B cell (primary cell): ENCODE measurements around the gene LRRC61. TPM values are rescaled to one million over a fixed set of nuclear protein-coding genes. Genes with fewer than 3 reads are reported as not detected.

ENCODE experiments used
- ATAC-seq: fragments of 200-7000 bp; cut with Tn5 transposase; one replicate; pipeline ENCODE4 v1.10.0; 2021; ENCODE audit warnings: low read depth, mild to moderate bottlenecking, moderate number of reproducible peaks, moderate library complexity
- CTCF ChIA-PET: fragments of 350-600 bp; sonication (Branson Sonifier 250); formaldehyde crosslinking; loops from one replicate; lab custom pipeline; 2021; ENCODE audit warnings: antibody characterized with exemption, inconsistent platforms; lab: Charles Lee
- POLR2A ChIA-PET: fragments of 350-600 bp; sonication (Branson Sonifier 250); formaldehyde crosslinking; loops from one replicate; lab custom pipeline; 2021; ENCODE audit warnings: antibody characterized with exemption; lab: Charles Lee
- DNase-seq: peaks from one replicate; pipeline ENCODE4 v3.0.0; 2013
- H2AFZ ChIP-seq: 2 replicates; pipeline ENCODE4 v1.6.1; 2012; ENCODE audit warnings: mild to moderate bottlenecking, low read depth, low read length; ENCODE audit not compliant: insufficient read depth, poor library complexity, severe bottlenecking
- H3K27ac ChIP-seq, 2 donors: 1 replicate in 1 of 2; 2 replicates in 1 of 2; pipeline ENCODE4 v1.5.1; 2012 to 2013; ENCODE audit warnings: low read length in 2 of 2, mild to moderate bottlenecking in 2 of 2, moderate library complexity in 1 of 2
- H3K27me3 ChIP-seq, 4 experiments: fragments of 200-600 bp in 1 of 4; sonication (generic) in 1 of 4; replicated peaks in 1 of 4; 1 replicate in 2 of 4; 2 replicates in 2 of 4; pipeline versions ENCODE4 v1.6.1 to v1.7.0; 2013 to 2016; ENCODE audit warnings: low read length in 3 of 4, mild to moderate bottlenecking in 2 of 4, mixed read lengths in 1 of 4, moderate library complexity in 1 of 4; ENCODE audit not compliant: insufficient read depth in 4 of 4, control insufficient read depth in 3 of 4; ENCODE audit errors: control extremely low read depth in 1 of 4
- H3K36me3 ChIP-seq, 2 experiments: replicated peaks in 1 of 2; 1 replicate in 1 of 2; 2 replicates in 1 of 2; pipeline versions ENCODE4 v1.6.1 to v1.7.1; 2013; ENCODE audit warnings: low read length in 1 of 2; ENCODE audit not compliant: insufficient read depth in 2 of 2, control insufficient read depth in 1 of 2; ENCODE audit errors: control extremely low read depth in 1 of 2, extremely low read depth in 1 of 2
- H3K4me1 ChIP-seq, 2 donors: fragments of 200-600 bp in 1 of 2; sonication (generic) in 1 of 2; 1 replicate in 1 of 2; 2 replicates in 1 of 2; pipeline versions ENCODE4 v1.5.1 to v1.6.1; 2013 to 2017; ENCODE audit warnings: low read length in 2 of 2; ENCODE audit not compliant: control insufficient read depth in 2 of 2, insufficient read depth in 2 of 2
- H3K4me2 ChIP-seq: replicated peaks from 2 replicates; pipeline ENCODE3; 2012; ENCODE audit warnings: mild to moderate bottlenecking, low read depth, low read length; ENCODE audit not compliant: poor library complexity, severe bottlenecking
- H3K4me3 ChIP-seq, 5 experiments: fragments of 200-600 bp in 1 of 5; sonication (generic) in 1 of 5; 1 replicate in 3 of 5; 2 replicates in 2 of 5; pipeline versions ENCODE4 v1.5.1 to v1.7.0; 2011 to 2016; ENCODE audit warnings: low read length in 4 of 5, mild to moderate bottlenecking in 4 of 5, low read depth in 2 of 5, control low read depth in 1 of 5, moderate library complexity in 1 of 5; ENCODE audit not compliant: insufficient read depth in 1 of 5; ENCODE audit errors: control extremely low read depth in 1 of 5, extremely low read depth in 1 of 5
- H3K79me2 ChIP-seq: fragments of 200-600 bp; sonication (generic); one replicate; pipeline ENCODE4 v1.6.0; 2016; ENCODE audit warnings: low read length; ENCODE audit not compliant: control insufficient read depth, insufficient read depth
- H3K9ac ChIP-seq: fragments of 200-600 bp; sonication (generic); 2 replicates; pipeline ENCODE4 v1.6.1; 2017; ENCODE audit warnings: mild to moderate bottlenecking, low read length, moderate library complexity
- H3K9me3 ChIP-seq, 3 donors: one replicate each; pipeline versions ENCODE4 v1.6.1 to v1.7.1; 2013; ENCODE audit warnings: low read length in 2 of 3; ENCODE audit not compliant: control insufficient read depth in 2 of 3, insufficient read depth in 1 of 3; ENCODE audit errors: control extremely low read depth in 1 of 3
- H4K20me1 ChIP-seq: 2 replicates; pipeline ENCODE4 v1.6.0; 2012; ENCODE audit warnings: mild to moderate bottlenecking, low read length; ENCODE audit not compliant: insufficient read depth, control insufficient read depth, poor library complexity, severe bottlenecking
- H3K27ac Mint-ChIP-seq: one replicate; pipeline ENCODE4 v1.8.0; 2021; ENCODE audit warnings: mixed read lengths
- H3K27me3 Mint-ChIP-seq: one replicate; pipeline ENCODE4 v1.8.0; 2021; ENCODE audit warnings: mixed read lengths
- H3K4me1 Mint-ChIP-seq: one replicate; pipeline ENCODE4 v1.8.0; 2021; ENCODE audit warnings: mixed read lengths
- H3K4me3 Mint-ChIP-seq: one replicate; pipeline ENCODE4 v1.8.0; 2021; ENCODE audit warnings: mixed read lengths
- H3K9me3 Mint-ChIP-seq: one replicate; pipeline ENCODE4 v1.8.0; 2022; ENCODE audit warnings: mixed read lengths; ENCODE audit not compliant: insufficient read depth
- EZH2 ChIP-seq: IDR thresholded peaks from 2 replicates; pipeline ENCODE4 v1.6.1; 2012; ENCODE audit warnings: borderline replicate concordance, low read depth, mild to moderate bottlenecking, moderate library complexity, low read length; ENCODE audit not compliant: insufficient read depth, poor library complexity, severe bottlenecking
- WGBS: methylation state at CpG from one replicate; pipeline ENCODE4 v1.1.5; 2013; ENCODE audit warnings: missing lambda C conversion rate; ENCODE audit not compliant: insufficient coverage; 5-methylcytosine and 5-hydroxymethylcytosine counted together
- intact Hi-C: fragments of 100-400 bp; cut with micrococcal nuclease; formaldehyde crosslinking; loops from one replicate; pipeline ENCODE4 v1.10.0; 2022
- polyA plus RNA-seq: library from polyadenylated mRNA; depleted of rRNA; stranded (reverse); fragments of >200 nt; gene quantifications from 2 replicates; pipeline ENCODE4 v1.2.3, GENCODE V29; 2012
- total RNA-seq, 2 donors: library from RNA; stranded (reverse); fragments of 120-200 nt in 1 of 2; gene quantifications; 1 replicate in 1 of 2; 2 replicates in 1 of 2; pipeline versions ENCODE4 v1.2.3 to v1.2.4, GENCODE V29; 2013 to 2022
- TF ChIP-seq, protein P1 (sequence below): fragments of 200-600 bp; IDR thresholded peaks from one replicate; pipeline ENCODE4 v1.8.0; 2022; ENCODE audit warnings: antibody characterized with exemption, mild to moderate bottlenecking

The LRRC61 gene
- total and polyA plus RNA-seq, 2 donors (not counting 1 experiment from before 2014, with no cell fraction given), result 12.8 to 12.9 TPM

DNA sequence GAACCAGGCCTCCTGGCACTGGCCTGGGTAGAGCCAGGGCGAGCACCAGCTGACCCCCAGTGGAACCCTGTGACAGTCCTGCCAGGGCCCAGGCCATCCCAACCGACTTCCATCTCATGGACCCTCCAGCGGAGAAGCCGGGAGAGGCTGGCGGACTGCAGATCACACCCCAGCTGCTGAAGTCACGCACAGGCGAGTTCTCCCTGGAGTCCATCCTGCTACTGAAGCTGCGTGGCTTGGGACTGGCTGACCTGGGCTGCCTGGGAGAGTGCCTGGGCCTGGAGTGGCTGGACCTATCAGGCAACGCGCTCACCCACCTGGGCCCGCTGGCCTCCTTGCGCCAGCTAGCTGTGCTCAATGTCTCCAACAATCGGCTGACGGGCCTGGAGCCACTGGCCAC lies 13.6 kb downstream of the LRRC61 start:
- intact Hi-C loops, result no loop called here
- Histone ChIP-seq H3K4me3 (no peak overlapping the region), H3K27me3 (peaks cover 0 to 14% (median 6%) of the 10 kb centered on the region in 4 experiments), H3K79me2 (no peaks in the 10 kb centered on the region), H3K36me3 (no peaks in the 10 kb centered on the region), H3K9ac (no peak overlapping the region), H3K27ac (no peak overlapping the region), H3K4me1 (peaks cover 12 to 15% of the 10 kb centered on the region in 2 donors), H3K4me2 (no peak overlapping the region), H4K20me1 (no peaks in the 10 kb centered on the region), H3K9me3 (peaks cover 0 to 4% (median 0%) of the 10 kb centered on the region in 3 donors), H2AFZ (no peak overlapping the region)
- no peak for ATAC-seq
- Mint-ChIP-seq H3K4me3 (no peak overlapping the region), H3K9me3 (no peaks in the 10 kb centered on the region), H3K27me3 (peaks cover 14% of the 10 kb centered on the region), H3K4me1 (peaks cover 15% of the 10 kb centered on the region), H3K27ac (no peak overlapping the region)
- 97% methylated on average over 14 of the region's 14 CpGs for WGBS
- POLR2A ChIA-PET, result no interaction called here
- CTCF ChIA-PET, result no interaction called here
- DNase-seq, result no peak
- no peak for TF ChIP-seq EZH2
- TF ChIP-seq, protein P1, sequence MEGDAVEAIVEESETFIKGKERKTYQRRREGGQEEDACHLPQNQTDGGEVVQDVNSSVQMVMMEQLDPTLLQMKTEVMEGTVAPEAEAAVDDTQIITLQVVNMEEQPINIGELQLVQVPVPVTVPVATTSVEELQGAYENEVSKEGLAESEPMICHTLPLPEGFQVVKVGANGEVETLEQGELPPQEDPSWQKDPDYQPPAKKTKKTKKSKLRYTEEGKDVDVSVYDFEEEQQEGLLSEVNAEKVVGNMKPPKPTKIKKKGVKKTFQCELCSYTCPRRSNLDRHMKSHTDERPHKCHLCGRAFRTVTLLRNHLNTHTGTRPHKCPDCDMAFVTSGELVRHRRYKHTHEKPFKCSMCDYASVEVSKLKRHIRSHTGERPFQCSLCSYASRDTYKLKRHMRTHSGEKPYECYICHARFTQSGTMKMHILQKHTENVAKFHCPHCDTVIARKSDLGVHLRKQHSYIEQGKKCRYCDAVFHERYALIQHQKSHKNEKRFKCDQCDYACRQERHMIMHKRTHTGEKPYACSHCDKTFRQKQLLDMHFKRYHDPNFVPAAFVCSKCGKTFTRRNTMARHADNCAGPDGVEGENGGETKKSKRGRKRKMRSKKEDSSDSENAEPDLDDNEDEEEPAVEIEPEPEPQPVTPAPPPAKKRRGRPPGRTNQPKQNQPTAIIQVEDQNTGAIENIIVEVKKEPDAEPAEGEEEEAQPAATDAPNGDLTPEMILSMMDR, result no peak

DNA sequence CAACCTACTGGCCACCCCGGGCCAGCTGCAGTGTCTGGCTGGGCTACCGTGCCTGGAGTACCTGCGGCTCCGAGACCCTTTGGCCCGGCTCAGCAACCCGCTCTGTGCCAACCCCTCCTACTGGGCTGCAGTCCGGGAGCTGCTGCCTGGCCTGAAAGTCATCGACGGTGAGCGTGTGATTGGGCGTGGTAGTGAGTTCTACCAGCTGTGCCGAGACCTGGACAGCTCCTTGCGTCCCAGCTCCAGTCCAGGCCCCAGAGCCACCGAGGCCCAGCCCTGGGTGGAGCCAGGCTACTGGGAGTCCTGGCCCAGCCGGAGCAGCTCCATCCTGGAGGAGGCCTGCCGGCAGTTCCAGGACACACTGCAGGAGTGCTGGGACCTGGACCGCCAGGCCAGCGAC lies 14.0 kb downstream of the LRRC61 start:
- Histone ChIP-seq H3K79me2 (no peaks in the 10 kb centered on the region), H3K4me1 (peaks cover 12 to 15% of the 10 kb centered on the region in 2 donors), H3K4me3 (no peak overlapping the region), H3K4me2 (no peak overlapping the region), H4K20me1 (no peaks in the 10 kb centered on the region), H3K27me3 (peaks cover 0 to 18% (median 7%) of the 10 kb centered on the region in 4 experiments), H3K9me3 (peaks cover 0 to 4% (median 0%) of the 10 kb centered on the region in 3 donors), H3K27ac (no peak overlapping the region), H3K36me3 (no peaks in the 10 kb centered on the region), H3K9ac (no peak overlapping the region), H2AFZ (no peak overlapping the region)
- TF ChIP-seq, protein P1, result no peak
- no peak for TF ChIP-seq EZH2
- Mint-ChIP-seq H3K27me3 (peaks cover 18% of the 10 kb centered on the region), H3K4me3 (no peak overlapping the region), H3K4me1 (peaks cover 19% of the 10 kb centered on the region), H3K27ac (no peak overlapping the region), H3K9me3 (no peaks in the 10 kb centered on the region)
- DNase-seq (no peak), ATAC-seq (no peak)
- ChIA-PET CTCF (no interaction called here), POLR2A (no interaction called here)
- intact Hi-C loops, result no loop called here
- WGBS, result 99% methylated on average over 18 of the region's 18 CpGs
